ENCODE measurements around the gene ACOT7. TPM values are rescaled to one million over a fixed set of nuclear protein-coding genes. Genes with fewer than 3 reads are reported as not detected.

ACOT7 gene
- polyA plus RNA-seq, 1 experiment, result 157 TPM

DNA sequence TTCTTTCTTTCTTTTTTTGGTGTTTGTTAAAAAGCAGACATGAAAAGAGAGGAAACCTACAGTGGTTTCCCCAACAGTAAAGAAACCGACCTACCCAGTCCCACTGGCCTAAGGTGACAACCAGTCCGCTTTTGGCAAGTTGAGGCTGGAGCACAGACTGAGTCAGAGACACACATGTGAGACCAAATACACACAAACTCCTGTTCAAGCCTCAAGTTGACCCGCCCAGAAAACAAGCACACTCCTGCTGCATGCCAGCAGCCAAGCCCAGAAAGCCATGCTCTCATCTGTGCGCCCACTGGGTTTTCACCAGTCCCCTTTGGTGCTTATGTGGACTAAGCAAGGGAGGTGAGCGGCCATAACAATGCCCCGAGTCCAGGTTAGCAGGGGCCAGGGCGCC lies 68.1 kb downstream of the ACOT7 start:
- H3K4me3 ChIP-seq (ENCODE audit: low read depth, low read length), result no peak overlapping the region
- CTCF ChIA-PET, result no interaction called here
- TF ChIP-seq CTCF (IDR thresholded peaks at IDR 0.05; ENCODE audit: insufficient read depth, low read depth, low read length), result no peak
- no peak for DNase-seq (ENCODE audit: low read depth)
- POLR2A ChIA-PET, result no interaction called here
- H3K36me3 ChIP-seq (ENCODE audit: control insufficient read depth, insufficient read depth, low read length), result peaks cover 2% of the 10 kb centered on the region
- no peaks in the 10 kb centered on the region for H3K27me3 ChIP-seq (ENCODE audit: control insufficient read depth, insufficient read depth, low read length)

DNA sequence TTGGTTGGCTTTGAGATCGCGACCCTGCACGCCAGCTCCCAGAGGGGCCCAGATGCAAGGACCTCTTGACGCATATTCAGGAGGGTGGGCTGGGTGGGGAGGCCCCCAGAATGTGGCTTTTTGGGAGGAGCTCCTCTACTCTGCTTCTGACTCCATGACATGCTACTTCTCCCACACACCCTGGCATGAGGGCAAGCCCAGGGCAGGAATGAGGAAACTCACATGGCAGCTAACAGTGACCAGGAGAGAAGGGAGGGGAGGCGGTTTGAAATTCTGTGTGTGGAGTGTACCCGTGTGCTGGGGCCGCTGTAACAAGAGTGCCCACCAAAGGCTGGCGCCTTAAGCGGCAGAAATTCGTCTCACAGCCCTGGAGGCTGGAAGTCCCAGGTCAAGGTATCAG lies 71.4 kb downstream of the ACOT7 start:
- no peak overlapping the region for H3K4me3 ChIP-seq (ENCODE audit: low read depth, low read length)
- TF ChIP-seq CTCF (IDR thresholded peaks at IDR 0.05; ENCODE audit: insufficient read depth, low read depth, low read length), result no peak
- ChIA-PET CTCF (interaction anchor here (0.9 kb wide), 1 partner anchor 76 kb away, joined by 3 read pairs; no protein-coding TSS in a partner anchor), POLR2A (no interaction called here)
- no peak for DNase-seq (ENCODE audit: low read depth)
- no peaks in the 10 kb centered on the region for H3K27me3 ChIP-seq (ENCODE audit: control insufficient read depth, insufficient read depth, low read length)
- H3K36me3 ChIP-seq (ENCODE audit: control insufficient read depth, insufficient read depth, low read length), result peaks cover 4% of the 10 kb centered on the region

- no peak for TF ChIP-seq CTCF (IDR thresholded peaks at IDR 0.05; ENCODE audit: insufficient read depth, low read depth, low read length)
- Histone ChIP-seq H3K36me3 (ENCODE audit: control insufficient read depth, insufficient read depth, low read length) (peaks cover 4% of the 10 kb centered on the region), H3K4me3 (ENCODE audit: low read depth, low read length) (no peak overlapping the region), H3K27me3 (ENCODE audit: control insufficient read depth, insufficient read depth, low read length) (no peaks in the 10 kb centered on the region)
- DNase-seq (ENCODE audit: low read depth), result no peak
- CTCF ChIA-PET, result no interaction called here
- POLR2A ChIA-PET, result no interaction called here
Measured at GRCh38 chr1:6321205-6321604, 72.4 kb downstream of the ACOT7 start.

DNA sequence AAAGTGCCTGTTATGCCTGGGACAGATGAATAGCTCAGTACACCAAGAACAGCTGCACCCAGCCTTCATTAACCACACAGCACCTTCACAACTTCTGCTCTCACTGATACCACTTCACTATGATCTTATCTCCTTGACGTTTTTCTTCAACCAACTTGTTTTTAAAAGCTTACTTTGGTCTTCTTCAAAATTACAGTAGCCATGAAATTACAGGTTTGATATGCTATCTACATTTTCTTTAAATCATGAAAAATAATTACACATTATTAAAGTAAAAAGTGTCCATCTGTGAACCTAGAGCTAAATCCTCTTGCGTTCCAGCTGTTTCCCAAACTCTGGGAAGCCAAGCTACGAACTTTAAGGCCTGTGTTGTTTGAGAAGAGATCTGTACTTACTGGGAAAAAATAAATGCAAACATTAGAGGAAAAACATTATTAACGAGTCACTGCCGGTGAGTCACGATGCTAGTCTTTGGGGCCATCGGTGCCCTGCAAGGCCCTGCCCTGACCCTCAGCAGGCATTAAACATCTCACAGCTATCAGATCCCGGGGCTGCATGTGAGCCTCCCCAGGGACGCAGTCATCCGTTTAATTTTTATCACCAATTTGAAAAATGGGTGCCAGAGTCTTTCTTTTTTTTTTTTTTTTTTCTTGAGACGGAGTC lies 76.3 kb downstream of the ACOT7 start:
- H3K4me3 ChIP-seq (ENCODE audit: low read depth, low read length), result no peak overlapping the region
- TF ChIP-seq CTCF (IDR thresholded peaks at IDR 0.05; ENCODE audit: insufficient read depth, low read depth, low read length), result no peak
- H3K27me3 ChIP-seq (ENCODE audit: control insufficient read depth, insufficient read depth, low read length), result no peaks in the 10 kb centered on the region
- DNase-seq (ENCODE audit: low read depth), result no peak
- POLR2A ChIA-PET, result no interaction called here
- CTCF ChIA-PET, result interaction anchor here (1.1 to 2.8 kb wide), 6 partner anchors 10 to 172 kb away, joined by 3 to 9 read pairs (median 3); no protein-coding TSS in a partner anchor
- peaks cover 4% of the 10 kb centered on the region; the same call in 1 of the 2 replicates for H3K36me3 ChIP-seq (ENCODE audit: control insufficient read depth, insufficient read depth, low read length)

DNA sequence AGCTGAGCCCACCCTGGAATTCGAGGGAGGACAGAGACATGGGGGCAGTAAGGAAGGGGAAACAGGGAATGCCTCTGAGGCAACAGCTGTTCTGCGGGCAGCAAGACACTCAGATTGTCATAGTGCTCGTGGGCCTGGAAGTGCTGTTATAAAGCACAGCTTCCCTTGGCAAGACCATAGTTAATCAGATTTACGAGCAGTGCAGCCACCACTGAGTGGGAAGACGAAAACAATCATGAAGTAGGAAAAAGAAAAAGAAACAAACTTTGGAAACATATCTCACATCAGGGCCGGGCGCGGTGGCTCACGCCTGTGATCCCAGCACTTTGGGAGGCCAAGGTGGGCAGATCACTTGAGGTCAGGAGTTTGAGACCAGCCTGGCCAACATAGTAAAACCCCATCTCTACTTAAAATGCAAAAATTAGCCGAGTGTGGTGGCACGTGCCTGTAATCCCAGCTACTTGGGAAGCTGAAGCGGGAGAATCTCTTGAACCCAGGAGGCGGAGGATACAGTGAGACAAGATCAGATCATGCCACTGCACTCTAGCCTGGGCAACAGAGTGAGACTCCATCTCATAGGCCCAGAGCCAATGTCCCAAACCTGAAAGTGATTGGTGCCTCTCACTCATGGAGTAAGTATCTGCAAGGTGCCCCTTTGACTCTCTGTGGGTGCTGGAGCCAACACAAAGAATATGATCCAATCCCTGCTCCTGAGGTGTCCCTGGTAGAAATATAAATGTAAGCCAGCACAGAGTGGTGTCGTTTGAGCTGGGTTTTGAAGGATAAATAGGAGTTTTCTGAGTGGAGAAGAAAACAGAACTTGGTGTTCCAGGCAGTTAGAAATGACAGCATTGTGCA lies 77.1 kb downstream of the ACOT7 start:
- POLR2A ChIA-PET, result no interaction called here

More for the DNA sequence above, 77.1 kb downstream of the ACOT7 start:
- no peaks in the 10 kb centered on the region for H3K27me3 ChIP-seq (ENCODE audit: control insufficient read depth, insufficient read depth, low read length)
- no peak overlapping the region for H3K4me3 ChIP-seq (ENCODE audit: low read depth, low read length)
- peaks cover 4% of the 10 kb centered on the region; the same call in 1 of the 2 replicates for H3K36me3 ChIP-seq (ENCODE audit: control insufficient read depth, insufficient read depth, low read length)
- TF ChIP-seq CTCF (IDR thresholded peaks at IDR 0.05; ENCODE audit: insufficient read depth, low read depth, low read length), result no peak
- CTCF ChIA-PET, result interaction anchor here (1.1 to 1.7 kb wide), 5 partner anchors 11 to 173 kb away, joined by 3 to 7 read pairs (median 3); no protein-coding TSS in a partner anchor
- no peak for DNase-seq (ENCODE audit: low read depth)

Measured in BJ (cell line).